Measurements from ENCODE around the gene SLC2A6.

SLC2A6 gene

GRCh38 chr9:133476941-133477340 lies 2.0 kb downstream of the SLC2A6 start:
- no peak for TF ChIP-seq CTCF (IDR thresholded peaks at IDR 0.05; ENCODE audit: low read depth, low read length)
- DNase-seq = no peak
- H3K9me3 ChIP-seq (ENCODE audit: severe bottlenecking) = no peaks in the 10 kb centered on the region
- H3K36me3 ChIP-seq = peaks cover 16% of the 10 kb centered on the region
- no peak overlapping the region for H3K27ac ChIP-seq
- no peaks in the 10 kb centered on the region for H3K27me3 ChIP-seq (ENCODE audit: insufficient read depth, low read depth, severe bottlenecking)
- no peak overlapping the region for H3K4me3 ChIP-seq (ENCODE audit: low read depth, low read length)

GRCh38 chr9:133476036-133476931 lies 2.6 kb downstream of the SLC2A6 start:
- TF ChIP-seq CTCF (IDR thresholded peaks at IDR 0.05; ENCODE audit: low read depth, low read length) = no peak
- no peak for DNase-seq
- H3K27ac ChIP-seq = no peak overlapping the region
- no peaks in the 10 kb centered on the region for H3K27me3 ChIP-seq (ENCODE audit: insufficient read depth, low read depth, severe bottlenecking)
- H3K36me3 ChIP-seq = peaks cover 22% of the 10 kb centered on the region
- no peak overlapping the region for H3K4me3 ChIP-seq (ENCODE audit: low read depth, low read length)
- H3K9me3 ChIP-seq (ENCODE audit: severe bottlenecking) = no peaks in the 10 kb centered on the region

- H3K36me3 ChIP-seq = peaks cover 23% of the 10 kb centered on the region
- H3K27ac ChIP-seq = no peak overlapping the region
- no peak overlapping the region for H3K4me3 ChIP-seq (ENCODE audit: low read depth, low read length)
- no peak for TF ChIP-seq CTCF (IDR thresholded peaks at IDR 0.05; ENCODE audit: low read depth, low read length)
- H3K9me3 ChIP-seq (ENCODE audit: severe bottlenecking) = no peaks in the 10 kb centered on the region
- H3K27me3 ChIP-seq (ENCODE audit: insufficient read depth, low read depth, severe bottlenecking) = no peaks in the 10 kb centered on the region
- DNase-seq = no peak
These were observed 3.4 kb downstream of the SLC2A6 start for GRCh38 chr9:133475292-133476012.

GRCh38 chr9:133474853-133475252 lies 4.0 kb downstream of the SLC2A6 start:
- no peak for DNase-seq
- Histone ChIP-seq H3K36me3 (peaks cover 23% of the 10 kb centered on the region), H3K4me3 (ENCODE audit: low read depth, low read length) (no peak overlapping the region), H3K9me3 (ENCODE audit: severe bottlenecking) (no peaks in the 10 kb centered on the region), H3K27me3 (ENCODE audit: insufficient read depth, low read depth, severe bottlenecking) (no peaks in the 10 kb centered on the region), H3K27ac (no peak overlapping the region)
- TF ChIP-seq CTCF (IDR thresholded peaks at IDR 0.05; ENCODE audit: low read depth, low read length) = no peak

GRCh38 chr9:133474215-133474614 lies 4.7 kb downstream of the SLC2A6 start:
- Histone ChIP-seq H3K9me3 (ENCODE audit: severe bottlenecking) (no peaks in the 10 kb centered on the region), H3K4me3 (ENCODE audit: low read depth, low read length) (no peak overlapping the region), H3K27ac (no peak overlapping the region), H3K36me3 (peaks cover 23% of the 10 kb centered on the region), H3K27me3 (ENCODE audit: insufficient read depth, low read depth, severe bottlenecking) (no peaks in the 10 kb centered on the region)
- TF ChIP-seq CTCF (IDR thresholded peaks at IDR 0.05; ENCODE audit: low read depth, low read length) = no peak
- DNase-seq = no peak

All from WERI-Rb-1 (cell line).